Erythroblast (primary cell): ENCODE measurements around the gene AZIN2.

Experiments used
- GATA1 ChIP-seq: IDR thresholded peaks from 2 replicates; pipeline ENCODE4 v1.6.1; 2011; ENCODE audit warnings: low read depth, mild to moderate bottlenecking, control low read depth, low read length, moderate library complexity
- POLR2A ChIP-seq: IDR thresholded peaks from 2 replicates; pipeline ENCODE4 v1.6.1; 2011; ENCODE audit warnings: mild to moderate bottlenecking, low read length

DNA sequence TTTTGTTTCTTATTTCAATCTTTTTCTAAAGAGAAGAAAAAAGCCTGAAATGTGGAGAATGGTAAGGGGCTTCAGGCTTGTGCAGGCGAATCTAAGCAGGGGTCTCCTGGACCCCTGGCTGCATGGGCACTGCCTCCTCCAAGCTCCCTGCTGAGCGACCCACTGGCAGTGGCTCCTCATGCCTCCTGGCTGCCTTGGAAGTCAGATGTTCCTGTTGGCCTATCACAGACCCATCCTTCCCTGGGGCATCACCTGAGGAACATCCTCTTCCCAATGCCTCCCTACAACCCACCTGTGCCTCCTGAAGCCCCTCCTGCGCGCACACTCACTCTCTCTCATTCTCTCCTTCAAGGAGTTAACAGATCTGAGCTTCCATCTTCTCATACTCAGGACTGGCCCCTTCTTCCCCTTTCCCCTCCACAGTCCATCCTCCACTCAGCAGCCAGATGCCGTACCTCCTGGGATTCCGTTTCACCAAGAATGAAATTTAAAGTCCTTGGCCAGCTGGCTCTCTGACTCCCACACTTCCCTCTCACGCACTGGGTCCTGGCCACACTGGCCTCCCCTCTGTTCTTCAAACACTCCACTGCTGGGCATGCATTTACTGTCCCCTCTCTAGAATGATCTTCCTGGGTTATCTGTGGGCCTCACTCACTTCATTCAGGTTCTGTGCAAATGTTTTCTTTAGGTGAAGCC lies 41.7 kb downstream of the AZIN2 start:
- TF ChIP-seq POLR2A (no peak), GATA1 (no peak)
